GM11168 (cell line): ENCODE measurements around the gene ORAI1.
"Not testable (repeated sequence)": the region's sequence is repeated elsewhere in the genome, so short reads cannot be mapped to it uniquely, and the experiment has no call there.

ENCODE experiments used
- in situ Hi-C: fragments of 300-500 bp; cut with MboI; formaldehyde crosslinking; loops from one replicate; pipeline ENCODE4 v1.12.0; 2022; ENCODE audit warnings: low sequenced_read_pairs; ENCODE audit not compliant: unreplicated experiment

Gene ORAI1

GRCh38 chr12:121638298-121639202 lies 12.2 kb downstream of the ORAI1 start:
- in situ Hi-C loops, result no loop called here

GRCh38 chr12:121641343-121641630 lies 15.0 kb downstream of the ORAI1 start:
- in situ Hi-C loops, result loop anchor here (10.0 kb wide), 1 partner anchor 296 kb away; no protein-coding TSS in a partner anchor

- in situ Hi-C loops, result loop anchor here (10.0 kb wide), 1 partner anchor 304 kb away; no protein-coding TSS in a partner anchor
Observed at GRCh38 chr12:121648458-121649028, 22.2 kb downstream of the ORAI1 start.

- in situ Hi-C loops, result loop anchor here (10.0 kb wide), 1 partner anchor 305 kb away; no protein-coding TSS in a partner anchor
Observed at GRCh38 chr12:121649322-121649721, 23.0 kb downstream of the ORAI1 start.

- in situ Hi-C loops, result loop anchor here (10.0 kb wide), 1 partner anchor 305 kb away; no protein-coding TSS in a partner anchor
Observed at GRCh38 chr12:121649819-121650353, 23.6 kb downstream of the ORAI1 start.

- in situ Hi-C loops, result no loop called here
Observed at GRCh38 chr12:121651320-121651719, 25.0 kb downstream of the ORAI1 start.

GRCh38 chr12:121652767-121653497 lies 26.6 kb downstream of the ORAI1 start:
- in situ Hi-C loops, result no loop called here

GRCh38 chr12:121653999-121654398 lies 27.7 kb downstream of the ORAI1 start:
- in situ Hi-C loops, result no loop called here

GRCh38 chr12:121656122-121656521 lies 29.8 kb downstream of the ORAI1 start:
- in situ Hi-C loops, result no loop called here

- in situ Hi-C loops, result no loop called here
Observed at GRCh38 chr12:121657305-121658008, 31.1 kb downstream of the ORAI1 start.

- in situ Hi-C loops, result not testable (repeated sequence)
Observed at GRCh38 chr12:121661353-121662105, 35.2 kb downstream of the ORAI1 start.

GRCh38 chr12:121663610-121663929 lies 37.2 kb downstream of the ORAI1 start:
- in situ Hi-C loops, result no loop called here

GRCh38 chr12:121666829-121667228 lies 40.5 kb downstream of the ORAI1 start:
- in situ Hi-C loops, result not testable (repeated sequence)

- in situ Hi-C loops, result no loop called here
Observed at GRCh38 chr12:121668750-121669520, 42.6 kb downstream of the ORAI1 start.

GRCh38 chr12:121669521-121669900 lies 43.2 kb downstream of the ORAI1 start, which contains the start of gene MORN3:
Gene MORN3, minus strand, starts transcription at chr12:121669654. Its CDS starts 171 bp downstream, at chr12:121669483.
- in situ Hi-C loops, result no loop called here

- in situ Hi-C loops, result no loop called here
Observed at GRCh38 chr12:121673013-121673511, 46.7 kb downstream of the ORAI1 start.

GRCh38 chr12:121676190-121676589 lies 49.9 kb downstream of the ORAI1 start:
- in situ Hi-C loops, result loop anchor here (5.0 kb wide), 1 partner anchor 184 kb away; no protein-coding TSS in a partner anchor

- in situ Hi-C loops, result loop anchor here (5.0 kb wide), 1 partner anchor 186 kb away; no protein-coding TSS in a partner anchor
Observed at GRCh38 chr12:121678305-121678704, 52.0 kb downstream of the ORAI1 start.
